PFSK-1 (cell line): Measurements from ENCODE around the gene GAS7.

ENCODE experiments used
- FOXP2 ChIP-seq: optimal IDR thresholded peaks from 2 replicates; pipeline ENCODE3; 2011; ENCODE audit warnings: borderline replicate concordance, control low read depth, inconsistent platforms; ENCODE audit not compliant: insufficient read depth; ENCODE audit errors: extremely low read length, extremely low read depth
- POLR2AphosphoS5 ChIP-seq: IDR thresholded peaks from 2 replicates; pipeline ENCODE4 v1.6.1; 2012; ENCODE audit warnings: low read depth, mild to moderate bottlenecking, control low read depth, low read length, moderate library complexity
- SIN3A ChIP-seq: IDR thresholded peaks from 2 replicates; pipeline ENCODE4 v1.6.1; 2012; ENCODE audit warnings: mild to moderate bottlenecking, low read length, moderate library complexity, borderline replicate concordance; ENCODE audit not compliant: insufficient read depth
- TAF1 ChIP-seq: IDR thresholded peaks from 2 replicates; pipeline ENCODE4 v1.6.1; 2012; ENCODE audit warnings: low read length, control low read depth, borderline replicate concordance; ENCODE audit not compliant: insufficient read depth
- TF ChIP-seq, protein P1 (sequence below), 2 experiments: IDR thresholded peaks; 2 replicates each; pipeline versions ENCODE4 v1.6.1 to v1.8.0; 2011 to 2012; ENCODE audit warnings: low read depth in 2 of 2, low read length in 2 of 2, control low read depth in 1 of 2, inconsistent platforms in 1 of 2, mild to moderate bottlenecking in 1 of 2, moderate library complexity in 1 of 2; ENCODE audit not compliant: insufficient read depth in 1 of 2

The GAS7 gene

DNA sequence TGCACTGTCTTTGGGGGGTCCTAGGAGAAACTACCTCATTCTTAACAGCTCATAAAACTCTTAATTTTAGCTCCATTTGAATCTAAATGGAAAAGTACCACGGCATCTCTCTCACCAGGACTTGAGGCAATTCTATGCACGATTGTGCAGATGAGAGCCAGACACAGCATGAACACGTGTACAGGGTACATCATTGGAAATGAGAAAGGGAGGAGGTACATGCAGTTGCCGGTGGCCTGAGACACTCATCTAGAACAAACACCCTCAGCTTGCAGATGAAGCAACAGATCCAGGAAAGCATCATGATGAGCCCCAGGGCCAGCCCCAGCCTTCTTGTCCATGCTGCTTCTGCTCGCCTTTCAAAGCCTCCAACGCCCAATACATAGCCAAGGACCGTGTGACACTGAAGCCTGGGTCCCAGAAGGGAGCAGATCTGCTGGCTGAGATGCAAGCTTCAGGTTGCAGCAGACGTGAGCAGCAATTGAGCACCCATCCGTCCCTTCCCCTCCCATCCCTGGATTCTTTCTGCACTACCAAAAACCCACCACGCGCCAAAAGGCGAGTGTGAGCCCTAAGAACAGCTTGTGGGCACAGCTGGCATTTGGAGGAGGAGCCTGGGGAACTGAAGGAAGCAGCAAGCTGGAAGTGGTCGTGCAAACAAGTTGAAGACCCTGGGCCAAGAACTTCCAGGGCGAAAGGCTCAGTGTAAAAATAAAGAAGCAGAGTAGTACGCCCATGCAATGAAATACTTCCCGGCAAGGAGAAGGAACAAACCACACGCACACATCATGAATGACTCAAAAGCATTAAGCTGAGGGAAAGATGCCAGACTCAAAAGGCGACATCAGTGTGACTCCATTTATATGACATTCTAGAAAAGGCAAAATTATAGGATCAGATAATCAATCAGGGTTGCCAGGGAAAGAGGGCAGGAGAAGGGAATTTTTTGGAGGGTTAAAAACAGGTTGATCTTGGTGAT is 286.0 kb downstream of the GAS7 start:
- TF ChIP-seq POLR2AphosphoS5 = no peak
- no peak for TF ChIP-seq SIN3A
- no peak for TF ChIP-seq TAF1
- no peak for TF ChIP-seq FOXP2
- TF ChIP-seq, protein P1, sequence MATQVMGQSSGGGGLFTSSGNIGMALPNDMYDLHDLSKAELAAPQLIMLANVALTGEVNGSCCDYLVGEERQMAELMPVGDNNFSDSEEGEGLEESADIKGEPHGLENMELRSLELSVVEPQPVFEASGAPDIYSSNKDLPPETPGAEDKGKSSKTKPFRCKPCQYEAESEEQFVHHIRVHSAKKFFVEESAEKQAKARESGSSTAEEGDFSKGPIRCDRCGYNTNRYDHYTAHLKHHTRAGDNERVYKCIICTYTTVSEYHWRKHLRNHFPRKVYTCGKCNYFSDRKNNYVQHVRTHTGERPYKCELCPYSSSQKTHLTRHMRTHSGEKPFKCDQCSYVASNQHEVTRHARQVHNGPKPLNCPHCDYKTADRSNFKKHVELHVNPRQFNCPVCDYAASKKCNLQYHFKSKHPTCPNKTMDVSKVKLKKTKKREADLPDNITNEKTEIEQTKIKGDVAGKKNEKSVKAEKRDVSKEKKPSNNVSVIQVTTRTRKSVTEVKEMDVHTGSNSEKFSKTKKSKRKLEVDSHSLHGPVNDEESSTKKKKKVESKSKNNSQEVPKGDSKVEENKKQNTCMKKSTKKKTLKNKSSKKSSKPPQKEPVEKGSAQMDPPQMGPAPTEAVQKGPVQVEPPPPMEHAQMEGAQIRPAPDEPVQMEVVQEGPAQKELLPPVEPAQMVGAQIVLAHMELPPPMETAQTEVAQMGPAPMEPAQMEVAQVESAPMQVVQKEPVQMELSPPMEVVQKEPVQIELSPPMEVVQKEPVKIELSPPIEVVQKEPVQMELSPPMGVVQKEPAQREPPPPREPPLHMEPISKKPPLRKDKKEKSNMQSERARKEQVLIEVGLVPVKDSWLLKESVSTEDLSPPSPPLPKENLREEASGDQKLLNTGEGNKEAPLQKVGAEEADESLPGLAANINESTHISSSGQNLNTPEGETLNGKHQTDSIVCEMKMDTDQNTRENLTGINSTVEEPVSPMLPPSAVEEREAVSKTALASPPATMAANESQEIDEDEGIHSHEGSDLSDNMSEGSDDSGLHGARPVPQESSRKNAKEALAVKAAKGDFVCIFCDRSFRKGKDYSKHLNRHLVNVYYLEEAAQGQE (IDR thresholded peaks at IDR 0.05; ENCODE audit: insufficient read depth in 1 of 2, low read depth in 2 of 2, low read length in 2 of 2) = no peak

DNA sequence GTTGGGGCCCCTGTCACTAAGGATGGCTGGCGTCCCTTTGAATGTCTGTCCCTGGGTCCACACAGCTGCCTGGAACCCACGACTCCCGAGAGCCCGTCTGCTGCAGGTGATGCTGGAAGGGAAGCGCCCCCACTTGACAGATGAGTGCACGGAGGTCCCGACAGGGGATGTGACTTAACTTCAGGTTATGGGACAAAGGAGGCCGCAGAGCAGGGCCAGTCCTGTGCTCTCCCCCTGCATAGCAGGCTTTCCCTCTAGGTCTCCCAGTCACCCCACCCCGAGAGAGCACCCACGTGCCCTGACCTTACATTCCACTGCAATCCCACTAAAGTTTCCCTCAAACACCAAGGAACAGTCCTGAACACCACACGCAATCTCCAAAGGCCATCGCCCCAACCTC is 287.3 kb downstream of the GAS7 start:
- TF ChIP-seq POLR2AphosphoS5 = no peak

DNA sequence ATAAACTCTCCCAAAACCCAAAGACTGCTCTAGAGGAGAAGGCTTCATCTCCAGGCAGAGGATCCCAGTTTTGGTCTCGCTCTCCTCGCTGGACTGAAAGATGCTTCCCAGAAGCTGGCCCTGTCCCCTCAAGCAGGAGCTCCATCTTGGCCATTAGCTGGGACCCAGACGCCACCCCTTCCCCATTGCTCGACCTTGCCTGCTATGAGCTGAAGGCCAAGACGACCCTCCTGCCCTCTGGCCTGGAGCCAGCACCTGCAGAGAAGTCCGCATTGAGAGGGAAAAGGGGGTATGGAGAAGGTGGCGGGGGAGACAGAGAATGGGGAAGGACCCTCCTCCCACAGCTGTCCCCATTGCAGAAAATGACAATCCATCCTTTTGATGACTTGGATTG is 289.8 kb downstream of the GAS7 start:
- TF ChIP-seq POLR2AphosphoS5 (no peak), SIN3A (no peak), FOXP2 (no peak), TAF1 (no peak)
- TF ChIP-seq, protein P1 (IDR thresholded peaks at IDR 0.05; ENCODE audit: insufficient read depth in 1 of 2, low read depth in 2 of 2, low read length in 2 of 2) = no peak

DNA sequence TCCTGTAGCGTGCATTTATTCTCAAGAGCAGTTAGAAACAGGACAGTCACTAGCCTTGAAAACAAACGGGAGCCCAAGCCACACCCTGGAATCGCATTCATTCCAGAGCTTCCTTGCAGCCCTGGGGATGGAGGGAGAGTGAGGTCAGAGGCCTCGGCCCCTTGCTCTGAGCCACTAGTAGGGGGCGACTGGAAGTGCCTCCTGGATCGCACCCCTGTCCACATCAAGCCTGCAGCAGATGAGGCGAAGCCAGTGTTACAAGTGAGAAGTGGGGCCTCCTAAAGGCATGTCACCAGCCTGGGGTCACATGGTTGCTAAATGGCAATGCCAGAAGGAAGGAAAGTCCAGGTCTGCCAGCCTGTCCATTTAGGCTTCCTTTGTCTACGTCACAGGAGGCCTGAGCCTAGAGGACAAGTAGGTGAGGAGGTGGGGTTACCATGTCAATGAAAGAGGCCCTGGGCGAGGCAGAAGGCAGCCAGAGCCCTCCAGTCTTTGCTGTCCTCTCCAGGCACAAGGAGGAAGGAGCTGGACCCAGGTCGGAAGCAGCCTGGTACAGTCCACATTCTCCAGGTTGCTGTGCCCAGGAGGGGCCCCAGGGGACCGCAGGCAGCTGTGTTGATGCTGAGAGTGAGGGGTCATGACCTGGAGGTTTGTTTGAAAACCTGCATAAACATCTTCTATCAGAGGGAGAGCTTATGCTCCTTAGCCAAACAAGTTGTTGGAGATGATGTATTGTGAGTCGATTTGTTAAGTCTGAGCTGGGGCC is 290.3 kb downstream of the GAS7 start:
- TF ChIP-seq SIN3A (no peak), FOXP2 (no peak), TAF1 (no peak), POLR2AphosphoS5 (no peak)
- TF ChIP-seq, protein P1 (IDR thresholded peaks at IDR 0.05; ENCODE audit: insufficient read depth in 1 of 2, low read depth in 2 of 2, low read length in 2 of 2) = no peak

DNA sequence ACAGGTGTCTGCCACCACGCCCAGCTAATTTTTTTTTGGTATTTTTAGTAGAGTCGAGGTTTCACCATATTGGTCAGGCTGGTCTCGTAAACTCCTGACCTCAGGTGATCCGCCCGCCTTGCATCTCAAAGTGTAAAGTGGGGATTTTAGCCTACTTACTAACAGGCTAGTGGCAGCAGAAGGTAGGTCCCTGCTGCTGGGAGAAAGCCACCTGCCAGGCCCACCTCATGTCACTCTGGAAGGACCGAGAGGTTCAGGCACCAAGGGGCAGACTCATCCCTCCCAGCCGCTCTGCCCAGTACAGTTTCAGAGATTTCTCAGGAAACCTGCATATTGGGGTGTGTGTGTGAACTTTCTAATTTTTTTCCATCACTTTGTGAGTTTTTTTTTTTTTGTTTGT is 291.3 kb downstream of the GAS7 start:
- TF ChIP-seq SIN3A = no peak
- TF ChIP-seq POLR2AphosphoS5 = no peak
- TF ChIP-seq, protein P1 (IDR thresholded peaks at IDR 0.05; ENCODE audit: insufficient read depth in 1 of 2, low read depth in 2 of 2, low read length in 2 of 2) = no peak
- no peak for TF ChIP-seq TAF1
- TF ChIP-seq FOXP2 = no peak
